Stomach smooth muscle (tissue), 2 donors: ENCODE measurements around the gene GALNT12.
A peak's percentile ranks its signal among the peaks of the same experiment; 100 is the strongest.

Experiments
- H3K27ac ChIP-seq: one replicate; pipeline ENCODE4 v1.7.0; 2013; ENCODE audit warnings: mild to moderate bottlenecking, low read length, inconsistent platforms
- H3K27me3 ChIP-seq, 2 donors: one replicate each; pipeline ENCODE4 v1.7.0; 2013; ENCODE audit warnings: low read length in 2 of 2; ENCODE audit not compliant: insufficient read depth in 2 of 2, control insufficient read depth in 1 of 2
- H3K36me3 ChIP-seq, 2 donors: one replicate each; pipeline ENCODE4 v1.7.0; 2013; ENCODE audit warnings: low read length in 2 of 2; ENCODE audit not compliant: control insufficient read depth in 2 of 2, insufficient read depth in 2 of 2
- H3K4me1 ChIP-seq: one replicate; pipeline ENCODE4 v1.7.0; 2013; ENCODE audit warnings: low read length; ENCODE audit not compliant: control insufficient read depth, insufficient read depth
- H3K4me3 ChIP-seq, 2 donors: one replicate each; pipeline ENCODE4 v1.7.0; 2013; ENCODE audit warnings: low read length in 2 of 2
- H3K9ac ChIP-seq, 2 donors: one replicate each; pipeline ENCODE4 v1.7.0; 2013; ENCODE audit warnings: low read length in 2 of 2, mild to moderate bottlenecking in 1 of 2
- H3K9me3 ChIP-seq, 2 donors: one replicate each; pipeline ENCODE4 v1.7.0; 2013; ENCODE audit warnings: low read length in 2 of 2; ENCODE audit not compliant: control insufficient read depth in 2 of 2
- donor health status: healthy.
- donor health status: Pancreatic carcinoma.

The GALNT12 gene

DNA sequence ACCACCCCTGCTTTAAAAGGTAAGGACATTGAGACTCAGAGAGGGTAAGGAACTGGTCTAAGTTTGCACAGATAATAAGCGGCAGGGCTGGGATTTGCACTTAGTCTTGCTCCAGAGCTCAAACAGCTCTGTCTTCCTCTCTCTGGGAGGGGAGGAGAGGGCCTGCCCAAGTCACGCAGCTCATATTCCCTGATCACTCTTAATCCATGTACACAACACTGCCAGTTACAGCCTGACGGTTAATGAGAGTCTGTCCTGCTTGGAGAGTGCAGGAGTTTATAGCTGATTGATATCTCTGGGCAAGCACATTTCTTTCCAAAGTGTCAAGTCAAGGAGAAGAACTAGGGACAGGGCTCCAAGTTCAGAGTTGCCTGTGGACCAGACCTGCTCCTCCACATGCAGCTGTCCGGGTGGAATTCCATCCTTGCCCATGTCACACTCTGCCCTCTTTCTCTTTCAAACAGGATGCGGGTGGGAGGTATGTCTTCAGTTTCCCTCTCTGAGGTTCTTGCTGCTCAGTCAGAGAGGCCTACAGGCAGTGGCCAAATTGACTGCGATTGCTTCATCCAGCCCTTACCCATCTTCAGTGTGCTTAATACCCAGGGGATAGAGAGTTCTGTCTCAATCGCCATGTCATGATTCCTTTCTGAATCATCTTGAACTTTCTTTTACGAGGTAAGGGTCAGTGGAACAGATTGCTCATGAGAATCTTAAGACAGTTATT lies 54.5 kb downstream of the GALNT12 start:
- H3K9ac ChIP-seq, result no peak overlapping the region
- H3K9me3 ChIP-seq, result no peaks in the 10 kb centered on the region
- no peaks in the 10 kb centered on the region for H3K36me3 ChIP-seq
- no peaks in the 10 kb centered on the region for H3K27me3 ChIP-seq
- no peak overlapping the region for H3K4me3 ChIP-seq
- H3K4me1 ChIP-seq, result peaks cover 25% of the 10 kb centered on the region
- no peak overlapping the region for H3K27ac ChIP-seq

DNA sequence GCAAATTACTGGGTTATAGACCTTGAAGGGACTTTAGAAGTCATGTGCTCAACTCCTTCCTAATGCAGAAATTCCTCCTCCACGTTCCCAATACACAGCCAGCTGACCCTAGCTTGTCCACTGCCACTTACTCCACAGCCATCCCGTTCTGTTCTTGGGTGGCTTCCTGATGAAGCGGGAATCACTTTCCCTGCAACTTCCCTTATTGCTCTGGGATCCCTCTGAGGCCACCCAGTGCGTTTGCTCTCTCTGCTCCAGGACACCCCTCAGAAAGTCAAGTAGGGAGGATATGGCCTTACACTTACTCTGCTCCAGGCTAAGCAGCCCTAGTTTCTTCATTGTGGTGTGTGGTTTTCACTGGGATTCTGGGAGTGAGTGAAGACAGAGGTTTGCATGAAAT lies 55.5 kb downstream of the GALNT12 start:
- H3K9me3 ChIP-seq, result no peaks in the 10 kb centered on the region
- H3K4me1 ChIP-seq, result peaks cover 33% of the 10 kb centered on the region
- no peaks in the 10 kb centered on the region for H3K27me3 ChIP-seq
- H3K9ac ChIP-seq, result no peak overlapping the region
- no peak overlapping the region for H3K27ac ChIP-seq
- H3K36me3 ChIP-seq, result no peaks in the 10 kb centered on the region
- H3K4me3 ChIP-seq, result no peak overlapping the region

DNA sequence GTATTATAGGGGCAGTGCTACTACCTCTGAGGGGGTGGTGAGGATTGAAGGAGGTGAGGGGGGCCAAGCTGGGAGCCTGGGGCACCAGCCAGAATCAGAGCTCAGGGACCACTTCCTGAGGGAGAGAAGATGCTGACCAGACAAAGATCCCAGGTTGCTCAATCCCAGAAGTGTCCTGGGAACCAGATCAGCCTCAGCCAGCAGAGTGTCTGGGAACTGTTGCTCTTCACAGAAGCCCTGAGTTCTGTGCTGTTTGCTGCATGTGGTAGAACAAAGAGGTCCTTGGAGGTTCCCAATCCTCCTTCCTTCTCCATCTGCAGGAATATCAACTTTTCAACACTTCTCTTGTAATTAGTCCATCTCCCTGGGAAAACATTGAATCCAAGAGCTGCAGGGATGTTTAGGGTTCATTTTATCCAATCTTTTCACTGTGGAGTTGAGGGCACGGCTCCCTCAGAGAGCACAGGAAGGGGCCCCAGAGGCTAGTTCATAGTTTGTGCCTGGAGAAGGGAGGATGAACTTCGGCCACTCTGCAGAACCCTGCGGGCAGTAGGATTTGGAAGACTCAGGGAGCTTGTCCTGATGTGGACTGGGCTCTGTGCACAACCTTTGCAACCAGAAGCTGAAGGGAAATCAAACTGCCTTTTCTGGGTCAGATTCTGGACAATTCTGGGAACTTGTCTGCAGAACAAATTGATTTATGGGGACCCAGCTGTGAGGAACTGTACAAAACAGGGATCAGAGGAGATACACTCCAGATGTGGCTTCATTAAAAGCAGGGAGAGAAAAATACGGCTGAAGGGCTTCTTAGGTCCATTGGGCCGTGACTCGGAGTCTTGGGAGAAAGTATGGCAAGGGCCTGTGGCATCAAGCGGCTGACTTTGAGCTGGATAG lies 57.1 kb downstream of the GALNT12 start:
- H3K27ac ChIP-seq, result peak overlapping the region; percentile 11
- no peak overlapping the region for H3K9ac ChIP-seq
- H3K4me1 ChIP-seq, result peaks cover 34% of the 10 kb centered on the region
- H3K9me3 ChIP-seq, result no peaks in the 10 kb centered on the region
- H3K27me3 ChIP-seq, result no peaks in the 10 kb centered on the region
- peak overlapping the region in 1 of 2 donors; percentile 8 for H3K4me3 ChIP-seq
- no peaks in the 10 kb centered on the region for H3K36me3 ChIP-seq

DNA sequence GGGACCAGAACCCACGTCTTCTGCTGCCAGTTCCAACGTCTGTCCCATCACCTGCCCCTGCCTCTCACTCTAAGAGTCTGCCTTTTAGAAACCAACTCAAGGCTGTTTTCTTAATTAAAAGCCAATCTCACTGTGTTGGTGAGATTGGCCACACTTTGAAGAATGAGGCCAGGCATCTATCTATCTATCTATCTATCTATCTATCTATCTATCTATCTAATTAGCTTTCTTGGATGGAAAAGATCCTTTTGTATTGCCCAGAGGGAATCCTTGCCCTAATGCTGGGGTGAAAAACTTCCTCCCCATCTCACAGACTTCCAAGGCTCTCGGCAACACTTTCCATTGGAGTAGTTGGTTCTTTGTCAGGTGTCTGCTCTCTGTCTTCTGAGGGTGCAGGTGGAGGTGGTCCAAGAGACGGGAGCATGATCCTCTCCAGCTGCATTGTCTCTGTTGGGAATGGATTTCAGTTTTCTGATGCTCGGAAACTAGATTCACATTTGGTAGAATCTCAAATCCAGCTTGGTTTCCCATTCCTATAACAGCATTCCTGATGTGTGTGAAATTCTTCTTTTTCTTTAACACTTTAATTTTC lies 57.9 kb downstream of the GALNT12 start:
- H3K27ac ChIP-seq, result no peak overlapping the region
- no peak overlapping the region for H3K4me3 ChIP-seq
- no peaks in the 10 kb centered on the region for H3K36me3 ChIP-seq
- no peaks in the 10 kb centered on the region for H3K27me3 ChIP-seq
- peaks cover 34% of the 10 kb centered on the region for H3K4me1 ChIP-seq
- no peaks in the 10 kb centered on the region for H3K9me3 ChIP-seq
- no peak overlapping the region for H3K9ac ChIP-seq

- Histone ChIP-seq H3K4me1 (peaks cover 33% of the 10 kb centered on the region), H3K4me3 (no peak overlapping the region), H3K9me3 (no peaks in the 10 kb centered on the region), H3K9ac (no peak overlapping the region), H3K36me3 (no peaks in the 10 kb centered on the region), H3K27ac (peak overlapping the region; percentile 53), H3K27me3 (no peaks in the 10 kb centered on the region)
Measured at GRCh38 chr9:98866435-98867102, 59.1 kb downstream of the GALNT12 start.

DNA sequence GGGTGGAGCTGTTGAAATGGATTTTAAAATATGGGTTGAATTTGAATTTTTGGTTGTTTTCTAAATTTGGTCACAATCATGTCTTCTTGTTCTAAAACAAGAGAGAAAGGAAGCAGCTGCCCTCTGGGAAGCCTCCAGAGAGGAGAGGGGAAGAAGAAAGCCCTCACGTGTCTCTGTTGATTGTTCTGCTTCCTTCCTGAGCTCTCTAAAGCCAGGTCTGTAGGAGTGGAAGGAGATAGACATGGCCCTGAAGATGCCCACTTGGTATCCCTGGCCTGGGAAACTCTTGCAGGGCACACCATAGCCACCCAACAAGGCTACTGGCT lies 59.6 kb downstream of the GALNT12 start:
- Histone ChIP-seq H3K4me1 (peaks cover 28% of the 10 kb centered on the region), H3K36me3 (no peaks in the 10 kb centered on the region), H3K27me3 (no peaks in the 10 kb centered on the region), H3K9me3 (no peaks in the 10 kb centered on the region), H3K27ac (peak overlapping the region; percentile 53), H3K4me3 (no peak overlapping the region), H3K9ac (no peak overlapping the region)

DNA sequence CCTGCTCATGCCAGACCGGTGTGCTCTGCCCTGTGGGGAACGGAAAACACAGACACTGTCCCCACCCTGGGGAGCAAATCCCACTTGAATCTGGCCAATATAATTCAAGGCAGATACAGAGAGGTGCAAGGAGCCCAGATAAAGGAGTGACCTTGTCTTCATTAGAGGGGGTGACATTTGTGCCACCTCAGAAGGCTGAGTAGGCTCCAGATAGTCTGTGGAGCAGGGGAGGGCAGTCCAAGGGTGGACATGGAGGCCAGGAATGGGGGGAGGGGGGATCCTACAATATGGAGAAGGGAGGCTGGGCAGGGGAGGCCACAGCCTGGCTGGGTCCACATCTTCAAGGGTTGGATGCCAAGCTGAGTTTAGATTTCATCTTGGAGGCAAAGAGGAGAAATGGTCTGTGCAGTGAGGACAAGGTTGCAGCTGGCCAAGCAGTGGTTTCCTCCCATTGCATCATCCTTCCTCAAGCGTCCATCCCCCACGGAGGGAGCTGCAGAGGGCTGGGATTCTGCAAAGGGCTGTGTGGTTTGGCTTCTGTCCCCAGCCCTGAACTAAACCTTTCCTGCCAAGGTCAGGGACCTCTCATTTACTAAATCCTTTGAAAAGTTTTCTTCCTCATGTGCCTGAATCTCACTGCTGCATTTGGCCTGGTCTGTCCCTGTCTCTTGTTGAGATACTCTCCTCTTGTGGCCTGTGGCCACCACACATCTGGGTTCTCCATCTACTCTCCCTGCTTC lies 60.1 kb downstream of the GALNT12 start:
- Histone ChIP-seq H3K27ac (peak overlapping the region; percentile 53), H3K4me1 (peaks cover 27% of the 10 kb centered on the region), H3K9ac (no peak overlapping the region), H3K27me3 (no peaks in the 10 kb centered on the region), H3K36me3 (no peaks in the 10 kb centered on the region), H3K9me3 (no peaks in the 10 kb centered on the region), H3K4me3 (no peak overlapping the region)

DNA sequence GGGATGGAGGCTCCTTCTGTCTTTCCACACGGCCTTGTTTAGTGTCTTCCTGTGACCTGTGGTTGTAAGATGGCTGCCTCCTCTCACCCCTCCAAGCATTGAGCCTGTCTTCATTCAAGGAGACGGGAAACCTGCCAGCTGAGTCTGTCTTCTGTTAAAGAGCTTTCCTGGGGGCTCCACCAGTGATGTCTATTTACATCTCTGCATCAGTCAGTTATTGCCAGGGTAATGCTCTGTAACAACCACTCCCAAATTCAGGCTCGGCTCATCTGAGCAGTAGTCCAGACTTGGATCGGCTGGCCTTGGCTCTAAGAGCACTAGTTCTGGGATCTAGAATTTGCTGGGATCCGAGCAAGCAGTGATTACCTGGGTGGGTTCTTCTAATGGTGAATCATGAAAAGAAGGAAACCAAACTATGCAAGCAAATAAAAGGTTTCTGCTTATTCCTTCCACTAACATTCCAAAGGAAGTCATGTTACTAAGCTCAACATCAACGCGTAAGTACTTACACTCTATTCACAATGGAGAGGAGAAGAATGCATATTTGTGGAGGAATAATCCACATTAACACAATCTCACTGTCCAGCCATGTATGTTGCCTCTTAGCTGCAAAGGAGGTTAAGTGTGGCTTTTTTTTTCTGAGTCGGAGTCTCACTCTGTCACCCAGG lies 61.7 kb downstream of the GALNT12 start:
- H3K36me3 ChIP-seq, result no peaks in the 10 kb centered on the region
- no peaks in the 10 kb centered on the region for H3K27me3 ChIP-seq
- H3K4me3 ChIP-seq, result no peak overlapping the region
- no peak overlapping the region for H3K9ac ChIP-seq
- peaks cover 29% of the 10 kb centered on the region for H3K4me1 ChIP-seq
- no peak overlapping the region for H3K27ac ChIP-seq
- no peaks in the 10 kb centered on the region for H3K9me3 ChIP-seq

- Histone ChIP-seq H3K27ac (no peak overlapping the region), H3K27me3 (no peaks in the 10 kb centered on the region), H3K4me1 (peaks cover 29% of the 10 kb centered on the region), H3K9ac (no peak overlapping the region), H3K4me3 (no peak overlapping the region), H3K36me3 (no peaks in the 10 kb centered on the region), H3K9me3 (no peaks in the 10 kb centered on the region)
Measured at GRCh38 chr9:98869866-98870265, 62.4 kb downstream of the GALNT12 start.
